ENCODE results near the gene NR2F1-AS1. TPM values are rescaled to one million over a fixed set of nuclear protein-coding genes. Genes with fewer than 3 reads are reported as not detected.
"Not testable (repeated sequence)": the region's sequence is repeated elsewhere in the genome, so short reads cannot be mapped to it uniquely, and the experiment has no call there.

The NR2F1-AS1 gene
- total RNA-seq, 1 experiment from 2014 or later, result 10.8 TPM

DNA sequence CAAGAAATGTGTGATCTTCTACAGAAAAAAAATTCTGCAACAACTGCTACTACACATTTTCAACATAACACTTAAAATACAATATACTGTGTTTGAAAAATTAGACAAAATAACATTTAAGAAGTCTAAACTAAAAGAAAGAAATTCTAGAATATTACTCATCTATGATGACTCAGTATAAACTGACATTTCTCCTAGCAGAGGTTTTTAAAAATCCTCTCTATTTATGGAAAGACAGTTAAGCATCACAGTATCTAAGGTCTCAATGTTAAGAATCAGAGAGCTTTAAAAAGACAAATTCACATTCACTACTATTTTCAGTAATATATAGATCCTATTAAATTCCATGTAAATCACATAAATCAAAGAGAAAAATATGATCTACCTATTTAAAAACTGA lies 61.3 kb downstream of the NR2F1-AS1 start:
- DNase-seq (ENCODE audit: low read depth), result peak; percentile 64

GRCh38 chr5:93517828-93518227 lies 63.2 kb downstream of the NR2F1-AS1 start:
- DNase-seq (ENCODE audit: low read depth), result no peak

DNA sequence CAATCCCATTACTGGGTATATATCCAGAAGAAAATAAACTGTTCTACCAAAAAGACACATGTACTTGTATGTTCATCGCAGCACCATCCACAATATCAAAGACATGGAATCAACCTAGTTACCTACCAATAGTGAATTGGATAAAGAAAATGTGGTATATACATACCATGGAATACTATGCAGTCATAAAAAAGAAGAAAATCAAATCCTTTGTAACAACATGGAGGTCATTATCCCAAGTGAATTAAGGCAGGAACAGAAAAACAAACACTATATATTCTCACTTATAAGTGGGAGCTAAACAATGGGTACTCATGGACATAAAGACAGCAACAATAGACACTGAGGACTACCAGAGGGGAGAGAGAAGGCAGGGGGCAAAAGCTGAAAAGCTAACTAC lies 67.7 kb downstream of the NR2F1-AS1 start:
- no peak for DNase-seq (ENCODE audit: low read depth)

GRCh38 chr5:93512799-93513198 lies 68.2 kb downstream of the NR2F1-AS1 start:
- peak; percentile 92 for DNase-seq (ENCODE audit: low read depth)

DNA sequence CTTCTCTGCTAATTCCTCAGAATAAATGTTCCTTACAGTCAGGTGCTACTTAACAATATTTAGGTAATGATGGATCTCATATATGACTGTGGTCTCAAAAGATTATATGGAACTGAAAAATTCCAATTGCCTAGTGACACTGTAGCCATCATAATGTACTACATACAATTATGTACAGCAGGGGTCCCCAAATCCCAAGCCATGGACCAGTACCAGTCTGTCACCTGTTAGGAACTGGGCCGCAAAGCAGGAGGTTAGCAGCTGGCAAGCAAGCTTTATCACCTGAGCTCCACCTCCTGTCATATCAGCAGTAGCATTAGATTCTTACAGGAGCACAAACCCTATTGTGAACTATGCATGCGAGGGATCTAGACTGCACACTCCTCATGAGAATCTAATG lies 69.6 kb downstream of the NR2F1-AS1 start:
- no peak for DNase-seq (ENCODE audit: low read depth)

DNA sequence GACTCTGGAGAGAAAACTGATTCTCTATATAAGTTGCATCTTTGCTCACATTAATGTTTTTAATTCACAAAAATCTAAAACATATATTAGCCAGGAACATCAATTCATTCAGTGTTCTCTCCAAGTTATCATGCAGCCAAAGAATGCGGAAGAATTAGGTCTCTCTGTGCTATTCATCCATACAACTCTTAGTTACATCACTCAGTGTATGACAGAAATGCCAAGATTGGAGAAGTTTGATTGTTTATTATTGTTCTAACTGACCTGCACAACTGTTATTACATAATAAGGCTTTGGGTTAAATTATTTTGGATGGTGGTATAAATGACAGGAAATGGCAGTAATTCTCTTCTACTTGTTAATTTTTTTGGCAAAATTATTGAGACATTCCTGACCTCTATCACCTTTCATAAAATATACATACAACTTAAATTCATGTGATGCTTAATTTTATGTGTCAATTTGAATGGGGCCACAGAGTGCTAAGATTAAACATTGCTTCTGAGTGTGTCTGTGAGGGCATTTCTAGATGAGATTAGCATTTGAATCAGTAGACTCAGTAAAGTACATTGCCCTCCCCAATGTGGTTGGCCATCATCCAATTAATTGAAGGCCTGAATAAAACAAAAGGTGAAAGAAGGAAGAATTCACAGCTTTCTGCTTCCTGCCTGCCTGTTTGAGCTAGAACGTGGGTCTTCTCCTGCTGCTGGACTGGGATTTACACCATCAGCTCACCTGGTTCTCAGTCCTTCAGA lies 70.2 kb downstream of the NR2F1-AS1 start:
- DNase-seq (ENCODE audit: low read depth), result no peak

- not testable (repeated sequence) for DNase-seq (ENCODE audit: low read depth)
These were observed 75.5 kb downstream of the NR2F1-AS1 start for GRCh38 chr5:93505553-93505952.

- DNase-seq (ENCODE audit: low read depth), result peak; percentile 93
These were observed 77.4 kb downstream of the NR2F1-AS1 start for GRCh38 chr5:93503598-93504067.

GRCh38 chr5:93497096-93497495 lies 83.9 kb downstream of the NR2F1-AS1 start:
- DNase-seq (ENCODE audit: low read depth), result no peak

DNA sequence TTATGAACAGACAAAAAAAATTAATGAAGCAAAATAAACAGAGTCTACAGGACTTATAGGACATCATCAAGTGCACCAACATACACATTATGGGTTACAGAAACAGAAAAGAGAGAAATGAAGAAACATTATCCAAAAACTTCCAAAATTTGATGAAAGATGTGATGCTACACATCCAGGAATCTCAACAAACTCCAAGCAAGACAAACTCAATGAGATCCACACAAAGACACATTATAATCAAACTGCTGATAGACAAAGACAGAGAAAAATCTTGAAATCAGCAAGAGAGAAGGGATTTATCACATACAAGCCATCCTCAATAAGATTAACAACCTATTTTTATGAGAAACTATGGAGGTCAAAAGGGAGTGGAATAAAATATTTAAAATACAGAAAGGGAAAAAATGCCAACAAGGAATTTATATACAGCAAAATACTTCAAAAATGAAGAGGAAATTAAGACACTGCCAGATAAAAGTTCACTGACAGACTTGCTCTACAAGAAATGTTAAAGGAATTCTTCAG lies 101.0 kb downstream of the NR2F1-AS1 start:
- DNase-seq (ENCODE audit: low read depth), result no peak

DNA sequence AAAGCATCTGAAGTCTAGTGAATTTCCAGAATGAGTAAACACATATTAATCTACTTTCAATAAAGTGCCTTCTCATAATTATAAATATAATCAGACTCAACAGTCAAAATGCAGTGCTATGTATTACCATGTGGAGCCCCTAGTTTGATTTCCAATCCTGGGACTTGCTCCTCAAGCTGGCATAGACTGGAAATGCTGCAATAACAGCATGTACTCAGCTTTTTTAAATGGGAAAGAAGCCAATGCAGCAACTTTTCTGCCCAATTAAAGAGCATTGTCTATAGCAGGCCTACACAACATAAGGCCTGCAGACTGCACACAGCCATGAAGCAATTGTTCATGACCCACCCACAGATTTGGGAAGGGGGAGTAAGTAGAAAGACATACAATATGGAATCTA lies 103.2 kb downstream of the NR2F1-AS1 start:
- no peak for DNase-seq (ENCODE audit: low read depth)

DNA sequence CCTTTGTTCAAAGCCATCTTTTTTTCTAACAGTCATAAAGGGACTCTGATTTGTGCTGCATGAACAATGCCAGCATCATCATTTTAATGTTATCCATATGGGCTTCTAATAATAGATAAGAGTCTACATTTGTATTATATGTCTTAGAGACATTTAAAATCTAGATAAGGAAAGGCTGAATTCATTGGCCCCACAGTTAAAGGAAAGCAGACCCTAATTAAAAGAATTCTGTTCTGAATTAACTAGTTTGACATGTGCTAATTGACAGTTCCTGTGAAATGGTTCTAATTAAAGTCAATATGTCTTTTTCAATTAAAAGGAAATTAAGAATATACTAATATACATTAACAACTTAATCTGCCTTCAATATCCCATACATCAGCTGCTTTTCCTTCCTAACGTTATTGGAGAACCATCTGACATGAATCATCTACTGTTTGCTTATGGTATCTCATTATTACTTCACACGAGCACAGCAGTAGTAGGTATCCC lies 104.7 kb downstream of the NR2F1-AS1 start:
- DNase-seq (ENCODE audit: low read depth), result no peak

GRCh38 chr5:93462916-93463315 lies 118.1 kb downstream of the NR2F1-AS1 start:
- no peak for DNase-seq (ENCODE audit: low read depth)

- peak; percentile 74 for DNase-seq (ENCODE audit: low read depth)
These were observed 119.3 kb downstream of the NR2F1-AS1 start for GRCh38 chr5:93461756-93462155.

GRCh38 chr5:93460286-93460685 lies 120.7 kb downstream of the NR2F1-AS1 start:
- no peak for DNase-seq (ENCODE audit: low read depth)

GRCh38 chr5:93456796-93457195 lies 124.2 kb downstream of the NR2F1-AS1 start:
- not testable (repeated sequence) for DNase-seq (ENCODE audit: low read depth)

- DNase-seq (ENCODE audit: low read depth), result no peak
These were observed 126.1 kb downstream of the NR2F1-AS1 start for GRCh38 chr5:93454896-93455295.

DNA sequence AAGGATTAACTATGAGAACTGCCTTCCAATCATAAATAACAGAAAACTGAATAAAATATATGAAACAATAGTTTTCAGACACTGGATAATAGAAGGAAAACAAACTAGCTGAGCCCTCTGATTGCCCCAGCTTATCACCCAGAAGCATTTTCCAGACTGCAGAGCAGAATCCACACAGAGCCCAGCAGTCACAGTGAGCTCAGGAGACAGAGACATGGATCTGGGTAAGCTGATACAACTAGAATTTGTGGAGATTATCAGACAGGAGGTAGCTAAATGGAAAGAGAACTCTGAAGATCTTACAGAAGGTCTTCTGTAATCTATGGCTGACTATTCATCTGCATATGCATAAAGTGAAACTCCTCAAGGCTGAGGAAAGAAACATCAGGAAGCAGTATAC lies 128.8 kb downstream of the NR2F1-AS1 start:
- no peak for DNase-seq (ENCODE audit: low read depth)

DNA sequence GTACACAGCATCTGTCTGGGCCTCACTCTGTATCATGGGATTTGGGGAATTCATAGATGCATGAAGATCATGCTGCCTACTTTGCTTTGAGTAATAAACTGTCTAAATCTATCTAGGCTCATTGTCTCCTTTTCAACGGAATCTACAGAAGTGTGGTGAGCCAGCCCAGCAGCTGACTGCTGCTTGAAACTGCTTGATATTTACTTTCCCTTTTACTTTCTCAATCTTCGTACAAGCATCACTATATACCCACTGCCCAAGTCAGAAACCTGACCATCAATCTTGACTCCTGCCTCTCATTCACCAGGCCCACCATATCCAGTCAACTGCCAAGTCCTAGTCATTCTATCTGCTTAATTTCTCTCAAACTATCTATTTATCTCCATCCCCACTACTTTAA lies 142.9 kb downstream of the NR2F1-AS1 start:
- DNase-seq (ENCODE audit: low read depth), result no peak

DNA sequence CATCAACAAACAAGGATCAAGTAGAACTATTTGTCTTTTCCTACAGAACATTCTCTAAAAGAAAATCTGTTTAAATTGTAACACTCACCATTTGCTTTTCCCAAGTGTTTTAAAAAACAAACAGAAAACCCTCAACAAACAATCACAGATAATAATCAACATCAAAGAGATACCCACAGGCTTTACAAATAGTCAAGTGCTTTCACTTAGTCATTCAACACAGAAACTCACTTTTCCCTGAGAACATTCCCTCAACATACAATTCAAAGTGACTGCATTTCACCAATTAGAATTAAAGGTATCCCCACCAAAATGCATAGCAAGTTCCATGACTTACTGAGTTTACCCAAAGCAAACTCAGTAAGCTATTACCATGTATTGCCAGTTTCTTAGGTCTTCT lies 144.9 kb downstream of the NR2F1-AS1 start:
- no peak for DNase-seq (ENCODE audit: low read depth)

- DNase-seq (ENCODE audit: low read depth), result peak; percentile 46
These were observed 147.6 kb downstream of the NR2F1-AS1 start for GRCh38 chr5:93433422-93433821.

- no peak for DNase-seq (ENCODE audit: low read depth)
These were observed 149.8 kb downstream of the NR2F1-AS1 start for GRCh38 chr5:93431250-93431649.

DNA sequence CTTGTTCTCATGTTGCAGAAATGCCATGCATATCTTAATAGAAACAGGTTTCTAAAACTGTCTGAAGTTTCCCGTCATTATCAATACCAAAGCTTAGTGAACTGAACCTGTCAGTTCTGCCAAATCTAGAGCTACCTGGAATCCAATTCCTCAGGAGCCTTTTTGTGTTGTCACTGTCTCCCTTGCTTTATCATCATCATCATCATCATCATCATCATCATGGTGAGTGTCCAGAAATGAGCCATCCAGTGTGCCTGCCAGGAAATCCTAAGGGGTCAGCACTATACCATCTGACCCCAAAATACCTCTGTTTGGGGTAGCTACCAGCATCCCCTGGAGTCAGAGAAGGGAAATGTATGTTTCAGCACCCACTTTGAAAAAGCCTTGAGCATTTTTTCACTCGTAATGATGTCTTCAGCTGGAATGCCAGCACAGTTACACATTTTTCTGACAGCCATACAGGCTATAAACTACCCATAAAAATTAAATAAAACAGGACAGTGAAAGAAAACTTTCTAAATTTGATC lies 150.3 kb downstream of the NR2F1-AS1 start:
- DNase-seq (ENCODE audit: low read depth), result no peak
